ENCODE results near the gene PLEK.
"Not testable (repeated sequence)": the region's sequence is repeated elsewhere in the genome, so short reads cannot be mapped to it uniquely, and the experiment has no call there.

Gene PLEK

DNA sequence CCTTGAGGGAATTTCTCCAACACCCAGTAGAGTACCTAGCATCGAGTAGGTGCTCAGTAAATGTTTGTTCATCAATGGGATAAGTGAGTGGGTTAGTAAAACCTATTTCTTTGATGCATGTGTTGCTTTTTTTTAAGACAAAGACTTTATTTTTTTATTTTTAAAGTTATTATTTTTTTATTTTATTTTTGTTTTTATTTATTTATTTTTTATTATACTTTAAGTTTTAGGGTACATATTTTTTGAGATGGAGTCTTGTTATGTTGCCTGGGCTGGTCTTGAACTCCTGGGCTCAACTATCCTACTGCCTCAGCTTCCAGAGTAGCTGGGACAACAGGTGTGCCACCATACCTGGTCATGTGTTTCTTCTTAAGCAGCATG is 20.8 kb downstream of the PLEK start:
- DNase-seq (ENCODE audit: low read depth) = no peak

DNA sequence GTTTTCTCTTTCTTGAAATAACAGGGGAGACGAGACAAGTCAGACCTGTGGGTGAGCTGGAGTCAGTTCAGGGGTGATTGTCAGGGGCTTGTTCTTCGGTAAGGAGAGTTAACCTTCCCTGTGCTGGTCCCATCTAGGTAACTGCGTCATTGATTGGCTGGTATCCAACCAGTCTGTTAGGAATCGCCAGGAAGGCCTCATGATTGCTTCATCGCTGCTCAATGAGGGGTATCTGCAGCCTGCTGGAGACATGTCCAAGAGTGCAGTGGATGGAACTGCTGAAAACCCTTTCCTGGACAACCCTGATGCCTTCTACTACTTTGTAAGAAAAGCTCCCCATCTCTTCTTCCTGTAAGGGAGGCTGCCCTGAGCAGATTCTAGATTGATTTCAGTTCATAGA is 21.3 kb downstream of the PLEK start:
- no peak for DNase-seq (ENCODE audit: low read depth)

DNA sequence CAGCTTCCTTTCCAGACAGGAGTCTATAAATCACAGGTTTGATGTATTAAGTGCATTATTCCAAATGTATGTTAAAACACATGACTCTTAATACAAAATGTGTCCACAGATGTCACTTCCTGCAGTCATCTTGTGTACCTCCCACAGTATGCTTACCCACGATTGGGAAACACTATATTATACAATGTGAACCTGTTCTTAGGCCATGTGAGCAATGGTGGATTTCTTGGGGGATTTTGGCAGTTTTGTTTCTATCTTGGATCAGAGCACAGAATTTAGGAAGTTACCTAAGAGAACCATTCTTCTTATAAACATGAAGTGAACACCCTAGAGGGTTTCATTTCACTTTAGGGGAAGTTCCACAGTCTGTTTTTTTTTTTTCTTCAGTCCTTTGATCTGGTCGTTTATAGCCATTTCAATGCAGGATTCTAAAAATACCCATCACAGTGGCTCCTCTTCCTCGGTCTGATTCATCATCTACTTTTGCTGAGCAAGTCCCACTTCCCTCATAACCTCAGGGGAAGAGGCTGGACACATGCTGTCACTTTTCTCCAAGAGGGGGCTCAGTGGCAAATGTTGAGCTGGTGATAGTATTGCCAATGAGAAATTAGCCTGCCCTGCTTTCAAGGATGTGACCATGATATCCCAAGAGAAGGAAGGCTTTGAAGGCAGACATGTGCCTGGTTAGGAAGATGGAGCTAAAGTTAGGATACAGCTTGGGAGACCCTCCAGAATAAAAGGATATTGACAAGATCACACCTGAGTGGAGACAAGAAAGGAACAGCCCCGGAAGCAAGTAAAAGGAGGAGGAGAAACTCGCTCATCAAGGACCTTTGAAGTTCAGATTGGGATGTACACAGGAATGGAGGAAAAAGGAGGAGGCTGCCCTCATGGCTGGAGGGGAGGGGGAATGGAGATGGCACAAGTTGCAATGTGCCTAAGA is 22.6 kb downstream of the PLEK start:
- no peak for DNase-seq (ENCODE audit: low read depth)

DNA sequence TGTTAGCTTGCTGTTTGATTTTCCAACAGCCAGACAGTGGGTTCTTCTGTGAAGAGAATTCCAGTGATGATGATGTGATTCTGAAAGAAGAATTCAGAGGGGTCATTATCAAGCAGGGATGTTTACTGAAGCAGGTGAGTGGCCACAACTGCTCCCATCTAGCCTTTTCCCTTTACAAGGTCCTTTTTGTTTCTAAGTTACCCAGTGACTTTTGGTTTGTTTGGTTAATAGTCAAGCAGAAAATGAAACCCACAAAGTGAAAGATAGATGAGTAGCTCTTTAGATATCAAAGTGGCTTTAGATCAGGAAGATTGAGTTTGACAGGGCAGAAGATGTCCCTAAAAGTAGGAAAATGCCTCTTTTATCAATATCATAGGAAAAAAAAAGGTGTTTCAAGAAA is 23.3 kb downstream of the PLEK start:
- DNase-seq (ENCODE audit: low read depth) = no peak

DNA sequence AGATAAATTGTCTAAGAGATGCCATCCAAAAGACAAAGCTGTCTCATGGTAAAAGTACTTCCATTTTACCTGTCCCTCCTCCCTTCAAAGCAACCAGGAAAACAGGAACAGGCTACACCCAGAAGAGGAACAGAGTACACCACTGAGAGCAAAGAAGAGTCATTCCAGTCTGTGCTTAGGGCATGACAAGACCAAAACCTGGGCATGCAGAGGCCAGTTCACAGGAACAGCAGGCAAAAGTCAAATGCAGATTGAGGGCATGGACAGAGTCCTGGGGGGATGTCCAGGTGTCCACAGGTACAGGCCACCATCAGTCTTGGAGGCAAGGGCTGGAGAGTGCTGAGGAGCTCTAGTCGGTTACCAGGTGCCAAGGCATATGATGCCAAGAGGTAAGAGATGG is 23.7 kb downstream of the PLEK start:
- no peak for DNase-seq (ENCODE audit: low read depth)

DNA sequence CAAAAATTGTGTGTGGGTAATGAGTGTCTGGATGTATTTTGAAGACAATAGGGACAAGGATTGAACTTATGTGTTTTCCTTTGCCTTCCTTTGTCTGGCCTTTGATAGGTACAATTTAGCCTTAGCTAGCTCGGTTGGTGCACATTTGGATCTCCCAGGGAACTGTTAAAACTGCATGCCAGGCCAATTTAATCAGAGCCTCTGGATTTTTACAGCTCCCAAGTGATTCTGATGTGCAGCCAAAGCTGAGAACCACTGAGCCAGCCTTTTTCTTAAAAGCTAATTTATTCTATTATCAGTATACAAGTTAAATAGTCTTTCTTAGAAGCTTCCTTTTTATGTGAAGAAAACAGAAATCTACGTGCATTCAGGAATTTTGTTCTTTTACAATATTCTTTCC is 25.0 kb downstream of the PLEK start:
- DNase-seq (ENCODE audit: low read depth) = no peak

DNA sequence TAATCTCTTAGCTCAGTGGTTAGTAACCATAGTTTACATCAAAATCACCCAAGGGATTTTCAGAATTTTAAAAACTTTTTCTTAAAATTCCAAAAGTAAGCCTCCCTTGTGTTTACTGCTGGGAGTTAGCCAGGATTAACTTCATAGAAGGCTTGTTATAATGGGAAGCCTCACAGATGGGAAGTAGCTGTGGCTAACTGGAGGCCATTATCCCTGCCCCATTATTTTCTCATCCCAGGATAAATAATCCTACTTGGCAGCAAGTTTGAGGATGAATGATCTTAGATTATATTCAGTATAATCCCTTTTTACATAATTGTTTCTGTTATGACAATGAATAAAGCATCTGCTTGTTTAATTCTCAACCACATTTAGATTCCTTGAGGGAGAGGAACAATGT is 25.5 kb downstream of the PLEK start:
- DNase-seq (ENCODE audit: low read depth) = no peak

DNA sequence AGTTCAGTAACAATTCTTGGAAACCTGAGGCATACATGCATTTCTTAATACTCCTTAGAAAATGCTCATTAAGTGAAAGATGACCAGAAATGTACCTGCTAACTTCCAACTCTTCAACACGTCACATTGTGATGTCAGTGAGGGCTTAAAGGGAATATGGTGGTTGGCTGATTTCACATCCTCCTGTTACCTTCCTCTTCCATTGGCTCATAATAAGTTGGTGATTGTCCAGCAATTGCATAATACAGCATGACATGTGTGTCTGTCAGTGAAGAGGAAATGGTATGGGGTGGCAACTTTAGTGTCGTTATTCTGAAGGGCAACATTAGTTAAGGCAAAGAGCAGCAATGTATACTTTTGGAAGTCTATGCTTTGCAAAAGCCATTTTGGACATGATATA is 26.0 kb downstream of the PLEK start:
- no peak for DNase-seq (ENCODE audit: low read depth)

DNA sequence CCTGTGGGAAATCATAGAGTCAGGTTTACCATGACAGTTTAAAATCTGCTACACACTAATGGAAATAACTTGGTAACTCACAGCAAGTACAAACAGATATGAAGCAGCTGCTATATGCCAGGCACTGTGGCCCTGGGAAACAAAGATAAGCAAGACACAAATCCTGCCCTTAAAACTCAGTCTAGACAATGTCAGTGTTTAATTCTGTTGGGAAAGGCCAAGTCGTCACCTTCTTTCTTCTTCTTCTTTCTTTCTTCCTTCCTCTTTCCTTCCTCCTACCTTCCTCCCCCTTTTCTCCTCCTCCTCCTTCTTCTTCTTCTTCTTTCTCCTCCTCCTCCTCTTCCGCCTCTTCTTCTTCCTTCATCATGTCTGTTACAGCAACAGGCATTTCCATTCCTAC is 26.8 kb downstream of the PLEK start:
- DNase-seq (ENCODE audit: low read depth) = no peak

DNA sequence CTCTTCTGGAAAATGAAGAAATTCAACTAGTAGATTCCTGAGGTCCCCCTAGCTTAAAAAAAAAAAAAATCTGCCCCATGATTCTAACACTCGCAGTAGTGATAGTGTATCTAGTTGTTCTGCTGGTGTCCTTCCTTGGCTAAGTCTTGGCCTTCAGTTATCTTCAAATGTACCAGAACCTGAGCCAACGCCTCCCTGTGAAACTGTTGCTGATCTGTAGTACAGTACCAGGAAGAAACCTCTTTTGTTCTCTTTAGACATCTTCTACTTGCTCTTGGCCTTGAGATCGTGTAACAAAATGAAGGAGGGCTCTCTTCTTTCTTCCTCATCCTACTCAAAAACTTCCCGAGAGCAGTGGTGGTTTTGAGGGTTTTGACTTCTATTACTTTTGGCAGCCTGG is 31.0 kb downstream of the PLEK start:
- no peak for DNase-seq (ENCODE audit: low read depth)

DNA sequence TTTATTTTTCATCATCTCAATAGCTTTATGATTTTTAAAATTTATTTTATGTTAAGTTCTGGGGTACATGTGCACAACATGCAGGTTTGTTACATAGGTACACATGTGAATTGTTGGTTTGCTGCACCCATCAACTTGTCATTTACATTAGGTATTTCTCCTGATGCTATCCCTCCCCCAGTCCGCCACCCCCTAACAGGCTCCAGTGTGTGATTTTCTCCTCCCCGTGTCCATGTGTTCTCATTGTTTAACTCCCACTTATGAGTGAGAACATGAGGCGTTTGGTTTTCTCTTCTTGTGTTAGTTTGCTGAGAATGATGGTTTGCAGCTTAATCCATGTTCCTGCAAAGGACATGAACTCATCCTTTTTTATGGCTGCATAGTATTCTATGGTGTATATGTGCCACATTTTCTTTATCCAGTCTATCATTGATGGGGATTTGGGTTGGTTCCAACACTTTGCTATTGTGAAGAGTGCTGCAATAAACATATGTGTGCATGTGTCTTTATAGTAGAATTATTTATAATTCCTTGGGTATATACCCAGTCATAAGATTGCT is 32.7 kb downstream of the PLEK start:
- DNase-seq (ENCODE audit: low read depth) = not testable (repeated sequence)

DNA sequence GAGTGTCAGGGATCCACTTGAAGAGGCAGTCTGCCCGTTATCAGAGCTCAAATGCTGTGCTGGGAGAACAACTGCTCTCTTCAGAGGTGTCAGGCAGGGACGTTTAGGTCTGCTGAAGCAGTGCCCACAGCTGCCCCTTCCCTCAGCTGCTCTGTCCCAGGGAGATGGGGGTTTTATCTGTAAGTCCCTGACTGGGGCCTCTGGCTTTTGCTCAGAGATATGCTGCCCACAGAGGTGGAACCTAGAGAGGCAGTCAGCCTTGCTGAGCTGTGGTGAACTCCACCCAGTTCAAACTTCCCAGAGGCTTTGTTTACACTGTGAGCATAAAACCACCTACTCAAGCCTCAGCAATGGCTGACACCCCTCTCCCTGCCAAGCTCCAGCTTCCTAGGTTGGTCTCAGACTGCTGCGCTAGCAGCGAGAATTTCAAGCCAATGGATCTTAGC is 38.1 kb downstream of the PLEK start:
- no peak for DNase-seq (ENCODE audit: low read depth)

DNA sequence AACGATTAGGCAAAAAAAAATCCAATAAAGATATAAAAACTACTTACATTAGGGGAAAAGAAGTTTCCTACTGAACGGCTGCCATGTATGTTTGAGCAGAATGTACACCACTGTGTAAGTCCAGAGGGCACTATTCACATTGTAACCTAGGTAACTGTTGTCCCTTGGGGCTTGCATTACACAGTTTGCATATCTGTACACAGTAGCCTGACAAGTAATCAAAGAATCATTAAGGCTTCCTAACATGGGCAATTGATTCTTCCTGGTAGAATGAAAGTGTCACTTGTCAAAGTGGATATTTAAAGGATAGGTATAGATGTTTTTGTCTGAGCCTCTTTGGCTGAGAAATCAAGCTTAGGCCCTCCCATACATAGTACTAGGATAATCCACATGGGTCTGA is 39.1 kb downstream of the PLEK start:
- DNase-seq (ENCODE audit: low read depth) = no peak

DNA sequence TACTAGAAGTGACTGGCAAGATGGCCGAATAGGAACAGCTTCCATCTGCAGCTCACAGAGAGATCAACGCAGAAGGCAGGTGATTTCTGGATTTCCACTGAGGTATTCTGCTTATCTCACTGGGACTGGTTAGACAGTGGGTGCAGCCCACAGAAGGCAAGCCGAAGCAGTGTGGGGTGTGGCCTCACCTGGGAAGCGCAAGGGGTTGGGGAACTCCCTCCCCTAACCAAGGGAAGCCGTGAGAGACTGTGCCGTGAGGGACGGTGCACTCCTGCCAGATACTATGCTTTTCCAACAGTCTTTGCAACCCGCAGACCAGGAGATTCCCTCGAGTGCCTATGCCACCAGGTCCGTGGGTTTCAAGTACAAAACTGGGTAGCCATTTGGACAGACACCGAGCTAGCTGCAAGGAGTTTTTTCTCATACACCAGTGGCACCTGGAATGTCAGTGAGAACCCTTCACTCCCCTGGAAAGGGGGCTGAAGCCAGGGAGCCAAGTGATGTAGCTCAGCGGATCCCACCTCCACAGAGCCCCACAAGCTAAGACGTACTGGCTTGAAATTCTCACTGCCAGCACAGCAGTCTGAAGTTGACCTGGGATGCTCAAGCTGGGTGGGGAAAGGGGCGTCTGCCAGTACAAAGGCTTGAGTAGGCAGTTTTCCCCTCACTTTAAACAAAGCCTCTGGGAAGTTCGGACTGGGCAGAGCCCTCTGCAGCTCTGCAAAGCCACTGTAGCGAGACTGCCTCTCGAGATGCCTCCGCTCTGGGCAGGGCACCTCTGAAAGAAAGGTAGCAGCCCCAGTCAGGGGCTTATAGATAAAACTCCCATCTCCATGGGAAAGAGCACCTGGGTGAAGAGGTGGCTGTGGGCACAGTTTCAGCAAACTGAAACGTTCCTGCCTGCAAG is 40.1 kb downstream of the PLEK start:
- no peak for DNase-seq (ENCODE audit: low read depth)

DNA sequence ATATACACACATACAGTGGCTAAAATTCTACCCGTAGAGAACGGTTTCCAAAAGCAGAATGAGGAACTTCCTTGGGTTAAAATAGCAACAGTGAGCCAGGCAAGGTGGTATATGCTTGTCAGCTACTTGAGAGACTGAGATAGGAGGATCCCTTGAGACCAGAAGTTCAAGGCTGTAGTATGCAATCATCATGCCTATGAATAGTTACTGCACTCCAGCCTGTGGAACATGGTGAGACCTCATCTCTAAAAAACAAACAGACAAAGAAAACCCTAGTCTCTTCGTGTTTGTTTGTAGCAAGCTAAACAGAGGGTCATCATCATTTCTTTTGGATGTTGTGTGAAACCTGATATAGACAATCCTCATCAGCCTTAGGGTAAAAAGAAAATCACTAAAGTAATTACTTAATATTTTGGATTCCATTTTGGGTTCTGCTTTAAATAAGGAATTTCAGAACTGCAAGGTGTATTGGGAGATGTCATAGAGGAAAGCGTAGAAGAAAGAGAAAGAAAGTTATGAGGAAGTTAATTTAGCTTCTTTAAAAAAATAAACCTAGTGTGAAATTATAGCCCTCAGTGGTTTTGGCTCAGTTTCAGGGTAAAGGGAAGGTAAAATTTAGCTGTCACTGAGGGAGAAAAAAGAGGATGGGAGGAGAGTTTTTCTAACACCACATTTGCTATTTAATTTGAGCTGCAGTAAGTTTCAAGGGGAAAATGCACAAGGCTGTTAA is 46.5 kb downstream of the PLEK start:
- no peak for DNase-seq (ENCODE audit: low read depth)

DNA sequence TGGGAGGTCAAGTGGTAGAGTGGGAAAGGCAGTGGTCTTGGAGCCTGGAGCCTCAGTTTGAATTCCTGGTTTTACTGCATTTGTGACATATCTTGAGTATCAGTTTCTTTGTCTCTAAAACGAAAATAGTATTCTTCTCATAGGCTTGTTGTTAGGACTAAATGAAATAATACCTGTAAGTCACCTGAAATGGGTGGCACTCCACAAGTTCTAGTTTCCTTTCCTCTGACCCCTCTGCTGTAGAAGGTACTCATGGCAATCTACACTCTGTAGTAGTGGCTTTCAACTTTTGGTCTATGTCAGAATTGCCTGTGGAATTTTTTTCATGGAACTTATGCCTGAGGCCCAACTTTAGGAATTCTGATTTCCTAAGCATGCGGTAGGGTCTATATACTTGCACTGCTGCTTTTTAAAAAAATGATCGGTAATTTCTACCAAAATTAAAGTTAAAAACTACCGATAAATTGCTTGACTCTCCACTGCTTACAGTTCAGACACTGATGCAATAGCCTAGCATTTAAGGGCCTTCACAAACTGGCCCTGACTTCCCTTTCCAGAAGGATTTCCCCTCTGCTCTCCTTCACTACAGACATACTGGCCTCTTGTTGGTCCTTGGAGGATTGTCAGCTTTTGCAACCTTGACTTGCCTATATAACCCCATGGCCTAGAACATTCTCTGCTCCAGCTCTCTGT is 47.2 kb downstream of the PLEK start:
- no peak for DNase-seq (ENCODE audit: low read depth)

DNA sequence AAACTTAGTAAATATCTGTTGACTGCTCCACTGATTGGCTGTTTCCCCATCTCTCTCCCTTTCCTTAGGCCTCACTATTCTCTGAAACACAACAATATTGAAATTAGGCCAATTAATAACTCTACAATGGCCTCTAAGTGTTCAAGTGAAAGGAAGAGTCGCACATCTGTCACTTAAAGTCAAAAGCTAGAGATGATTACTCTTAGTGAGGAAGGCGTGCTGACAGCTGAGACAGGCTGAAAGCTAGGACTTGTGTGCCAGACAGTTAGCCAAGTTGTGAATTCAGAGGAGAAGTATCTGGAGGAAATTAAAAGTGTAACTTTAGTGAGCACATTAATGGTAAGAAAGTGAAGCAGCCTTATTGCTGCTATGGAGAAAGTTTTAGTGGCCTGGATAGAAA is 48.4 kb downstream of the PLEK start:
- DNase-seq (ENCODE audit: low read depth) = no peak

DNA sequence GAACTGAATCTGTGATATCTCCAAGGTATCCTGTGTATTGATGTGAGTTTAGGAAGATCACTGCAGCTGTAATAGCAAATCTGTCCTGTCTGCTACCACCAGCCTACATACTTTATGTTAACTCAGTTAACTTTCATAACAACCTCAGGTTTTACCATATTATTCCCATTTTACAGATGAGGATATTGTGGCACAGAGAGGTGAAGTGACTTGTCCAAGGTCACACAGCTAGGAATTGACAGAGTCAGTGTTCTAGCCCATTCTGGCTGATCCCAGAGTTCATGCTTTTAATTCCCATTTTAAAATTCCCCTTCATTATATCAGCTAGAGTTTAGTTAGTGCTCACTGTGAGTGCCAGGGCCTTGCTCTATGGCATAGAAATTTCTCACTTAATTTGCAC is 49.4 kb downstream of the PLEK start:
- DNase-seq (ENCODE audit: low read depth) = no peak

DNA sequence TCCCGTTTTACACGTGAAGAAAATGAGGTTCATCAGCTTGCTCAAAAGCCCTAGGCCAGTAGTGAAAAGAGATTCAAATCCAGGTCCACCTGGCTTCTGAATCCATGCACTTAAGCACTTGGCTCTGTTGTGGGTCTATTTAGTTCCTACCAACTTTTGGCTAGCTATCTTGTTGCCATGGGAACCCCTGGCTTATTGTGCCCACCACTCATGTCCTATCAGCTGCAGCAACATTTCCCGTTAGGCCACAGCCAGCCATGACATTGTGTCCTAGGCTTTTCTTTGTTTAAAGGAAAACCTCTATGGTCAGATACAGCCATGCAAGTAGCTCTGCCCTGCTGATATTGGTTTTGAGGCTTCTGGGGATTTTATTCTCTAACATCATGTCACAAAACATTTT is 49.8 kb downstream of the PLEK start:
- no peak for DNase-seq (ENCODE audit: low read depth)

DNA sequence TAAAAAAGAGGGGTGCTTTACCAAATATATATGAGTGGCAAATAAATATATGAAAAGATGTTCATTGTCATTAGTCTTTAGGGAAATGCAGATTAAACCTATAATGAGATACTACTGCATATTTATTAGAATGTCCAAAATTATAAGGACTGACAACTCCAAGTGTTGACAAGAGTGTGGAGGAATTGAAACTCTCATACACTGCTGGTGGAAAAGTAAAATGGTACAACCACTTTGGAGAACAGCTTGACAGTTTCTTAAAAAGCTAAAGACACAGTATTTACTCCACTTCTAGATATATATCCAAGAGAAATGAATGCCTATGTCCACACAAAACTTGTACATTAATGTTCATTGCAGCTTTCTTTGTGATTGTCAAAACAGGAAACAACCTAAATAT is 50.4 kb downstream of the PLEK start:
- no peak for DNase-seq (ENCODE audit: low read depth)

DNA sequence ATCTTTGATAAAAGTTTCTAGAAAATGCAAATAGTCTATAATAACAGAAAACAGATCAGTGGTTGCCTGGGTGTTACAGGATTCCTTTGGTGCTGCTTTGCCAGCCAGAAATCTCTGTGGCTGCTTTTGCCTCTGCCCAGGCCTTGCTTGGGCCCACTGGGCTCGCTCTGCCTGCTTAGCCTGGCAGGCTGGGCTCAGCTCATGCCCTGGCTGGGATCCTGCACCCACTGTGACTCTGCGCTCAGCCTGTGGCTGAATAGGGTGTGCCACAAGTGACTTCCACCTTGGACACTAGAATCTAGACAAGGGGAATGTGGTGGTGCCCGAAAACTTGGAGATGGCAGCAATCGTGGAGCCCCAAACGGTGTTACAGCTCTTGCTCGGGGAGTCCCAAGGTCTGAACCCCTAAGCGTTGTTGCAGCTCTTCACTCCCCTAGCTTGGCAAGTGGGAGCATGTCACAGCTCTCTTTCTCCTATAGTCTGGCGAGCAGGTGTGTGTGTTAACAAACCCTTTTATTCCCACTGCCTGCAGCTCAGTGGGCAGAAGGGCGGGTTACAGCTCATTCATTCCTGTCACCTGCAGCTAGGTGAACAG is 51.1 kb downstream of the PLEK start:
- no peak for DNase-seq (ENCODE audit: low read depth)
